ENCODE data around the gene ACAT2.

DNA sequence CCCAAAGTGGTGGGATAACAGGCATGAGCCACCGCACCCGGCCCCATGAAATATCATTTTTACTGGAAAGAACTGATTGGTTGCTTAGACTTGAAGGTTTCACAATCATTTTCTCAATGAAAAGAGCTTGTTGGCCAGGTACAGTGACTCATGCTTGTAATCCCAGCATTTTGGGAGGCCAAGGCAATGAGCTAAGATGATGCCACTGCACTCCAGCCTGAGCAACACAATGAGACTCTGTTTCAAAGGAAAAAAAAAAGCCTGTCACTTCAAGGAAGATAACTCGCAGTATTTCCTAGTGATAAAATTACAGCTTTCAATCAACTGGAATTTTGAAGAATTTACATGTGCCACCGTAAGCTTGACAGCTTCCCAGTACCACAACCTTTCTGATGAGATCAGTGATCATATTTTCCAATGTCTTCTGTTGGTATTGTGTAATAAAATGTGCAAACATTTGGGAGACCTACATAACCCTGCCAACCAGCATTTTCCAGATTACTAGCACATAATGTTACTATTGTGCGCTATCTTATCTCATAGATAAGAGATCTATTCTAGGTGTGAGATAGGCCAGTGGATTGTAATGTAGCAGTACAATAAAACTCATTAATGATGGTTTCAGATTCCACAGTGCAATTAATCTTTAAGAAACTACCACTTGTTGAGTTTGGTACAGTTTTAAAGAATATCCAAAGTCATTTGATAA is 45.5 kb downstream of the ACAT2 start:
- TF ChIP-seq, protein P1, sequence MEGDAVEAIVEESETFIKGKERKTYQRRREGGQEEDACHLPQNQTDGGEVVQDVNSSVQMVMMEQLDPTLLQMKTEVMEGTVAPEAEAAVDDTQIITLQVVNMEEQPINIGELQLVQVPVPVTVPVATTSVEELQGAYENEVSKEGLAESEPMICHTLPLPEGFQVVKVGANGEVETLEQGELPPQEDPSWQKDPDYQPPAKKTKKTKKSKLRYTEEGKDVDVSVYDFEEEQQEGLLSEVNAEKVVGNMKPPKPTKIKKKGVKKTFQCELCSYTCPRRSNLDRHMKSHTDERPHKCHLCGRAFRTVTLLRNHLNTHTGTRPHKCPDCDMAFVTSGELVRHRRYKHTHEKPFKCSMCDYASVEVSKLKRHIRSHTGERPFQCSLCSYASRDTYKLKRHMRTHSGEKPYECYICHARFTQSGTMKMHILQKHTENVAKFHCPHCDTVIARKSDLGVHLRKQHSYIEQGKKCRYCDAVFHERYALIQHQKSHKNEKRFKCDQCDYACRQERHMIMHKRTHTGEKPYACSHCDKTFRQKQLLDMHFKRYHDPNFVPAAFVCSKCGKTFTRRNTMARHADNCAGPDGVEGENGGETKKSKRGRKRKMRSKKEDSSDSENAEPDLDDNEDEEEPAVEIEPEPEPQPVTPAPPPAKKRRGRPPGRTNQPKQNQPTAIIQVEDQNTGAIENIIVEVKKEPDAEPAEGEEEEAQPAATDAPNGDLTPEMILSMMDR (IDR thresholded peaks at IDR 0.05) = no peak
- TF ChIP-seq EZH2 (IDR thresholded peaks at IDR 0.05; ENCODE audit: borderline replicate concordance, insufficient read depth, low read depth, low read length, poor library complexity, severe bottlenecking) = no peak
